Osteoblast (primary cell): Measurements from ENCODE around the gene DLD. TPM values are rescaled to one million over a fixed set of nuclear protein-coding genes. Genes with fewer than 3 reads are reported as not detected.

Experiments
- DNase-seq: peaks from one replicate; pipeline ENCODE4 v3.0.0; 2011; ENCODE audit warnings: low spot score, mixed read lengths; ENCODE audit not compliant: insufficient read length; ENCODE audit errors: missing footprints
- H2AFZ ChIP-seq: 2 replicates; pipeline ENCODE4 v1.6.0; 2011; ENCODE audit warnings: mild to moderate bottlenecking, low read length
- H3K27ac ChIP-seq: 2 replicates; pipeline ENCODE4 v1.5.1; 2011; ENCODE audit warnings: mild to moderate bottlenecking, low read depth, low read length, moderate library complexity
- H3K27me3 ChIP-seq: 2 replicates; pipeline ENCODE4 v1.6.0; 2012; ENCODE audit warnings: mild to moderate bottlenecking, control low read depth, inconsistent platforms, low read length, moderate library complexity; ENCODE audit not compliant: insufficient read depth
- H3K36me3 ChIP-seq: 2 replicates; pipeline ENCODE4 v1.5.1; 2011; ENCODE audit warnings: mild to moderate bottlenecking, low read length, control low read depth, moderate library complexity; ENCODE audit not compliant: insufficient read depth
- H3K4me1 ChIP-seq: 2 replicates; pipeline ENCODE4 v1.5.1; 2011; ENCODE audit warnings: mild to moderate bottlenecking, low read length, control low read depth, moderate library complexity; ENCODE audit not compliant: insufficient read depth
- H3K4me2 ChIP-seq: 2 replicates; pipeline ENCODE4 v1.6.0; 2011; ENCODE audit warnings: mild to moderate bottlenecking, low read length; ENCODE audit not compliant: insufficient read depth
- H3K4me3 ChIP-seq: fragments of 200-600 bp; sonication (generic); 3 replicates; pipeline ENCODE4 v1.5.1; 2012; ENCODE audit warnings: mild to moderate bottlenecking, low read length, inconsistent platforms; ENCODE audit not compliant: insufficient read depth
- H3K79me2 ChIP-seq: 2 replicates; pipeline ENCODE4 v1.6.0; 2012; ENCODE audit warnings: mild to moderate bottlenecking, low read length, control low read depth, inconsistent platforms; ENCODE audit not compliant: insufficient read depth
- H3K9me3 ChIP-seq: 2 replicates; pipeline ENCODE4 v1.5.1; 2011; ENCODE audit warnings: low read depth, low read length, control low read depth
- H4K20me1 ChIP-seq: 2 replicates; pipeline ENCODE4 v1.6.0; 2012; ENCODE audit warnings: mild to moderate bottlenecking, low read length, control low read depth; ENCODE audit not compliant: insufficient read depth
- CTCF ChIP-seq: IDR thresholded peaks from 2 replicates; pipeline ENCODE4 v1.5.1; 2011; ENCODE audit warnings: mild to moderate bottlenecking, low read depth, low read length, moderate library complexity; ENCODE audit errors: extremely low read depth
- total RNA-seq: library from RNA; depleted of rRNA; stranded (reverse); fragments of >200 nt; gene quantifications from 2 replicates; pipeline ENCODE4 v1.2.3, GENCODE V29; 2012

Gene DLD
- total RNA-seq, 1 donor, result 53.6 TPM

GRCh38 chr7:107946881-107947280, 55.9 kb downstream of the DLD start:
- H4K20me1 ChIP-seq, result no peaks in the 10 kb centered on the region
- H2AFZ ChIP-seq, result no peak overlapping the region
- H3K27me3 ChIP-seq, result no peaks in the 10 kb centered on the region
- H3K79me2 ChIP-seq, result peaks cover 15% of the 10 kb centered on the region
- peak overlapping the region; percentile 84 for H3K27ac ChIP-seq
- H3K4me3 ChIP-seq, result peak overlapping the region; percentile 24
- no peak for TF ChIP-seq CTCF
- H3K4me1 ChIP-seq, result peaks cover 67% of the 10 kb centered on the region
- no peaks in the 10 kb centered on the region for H3K9me3 ChIP-seq
- peak overlapping the region; percentile 29 for H3K4me2 ChIP-seq
- no peak for DNase-seq
- peaks cover 82% of the 10 kb centered on the region for H3K36me3 ChIP-seq

GRCh38 chr7:107948645-107949442, 57.9 kb downstream of the DLD start:
- H3K27me3 ChIP-seq, result no peaks in the 10 kb centered on the region
- peak overlapping the region; percentile 84 for H3K27ac ChIP-seq
- peak overlapping the region; percentile 54 for H3K4me2 ChIP-seq
- DNase-seq, result peak; percentile 94
- no peaks in the 10 kb centered on the region for H3K9me3 ChIP-seq
- peaks cover 83% of the 10 kb centered on the region for H3K36me3 ChIP-seq
- TF ChIP-seq CTCF, result no peak
- peak overlapping the region; percentile 17 for H3K4me3 ChIP-seq
- no peaks in the 10 kb centered on the region for H4K20me1 ChIP-seq
- H3K4me1 ChIP-seq, result peaks cover 77% of the 10 kb centered on the region
- peaks cover 15% of the 10 kb centered on the region for H3K79me2 ChIP-seq
- peak overlapping the region; percentile 21 for H2AFZ ChIP-seq

- no peak overlapping the region for H3K4me3 ChIP-seq
- no peak for TF ChIP-seq CTCF
- no peak overlapping the region for H2AFZ ChIP-seq
- peaks cover 81% of the 10 kb centered on the region for H3K36me3 ChIP-seq
- no peak for DNase-seq
- H3K4me2 ChIP-seq, result peak overlapping the region; percentile 54
- peak overlapping the region; percentile 84 for H3K27ac ChIP-seq
- H3K9me3 ChIP-seq, result no peaks in the 10 kb centered on the region
- H4K20me1 ChIP-seq, result no peaks in the 10 kb centered on the region
- H3K27me3 ChIP-seq, result no peaks in the 10 kb centered on the region
- H3K4me1 ChIP-seq, result peaks cover 77% of the 10 kb centered on the region
- H3K79me2 ChIP-seq, result peaks cover 15% of the 10 kb centered on the region
Measured at GRCh38 chr7:107949443-107949935, 58.5 kb downstream of the DLD start.

GRCh38 chr7:107951172-107951787, 60.3 kb downstream of the DLD start:
- Histone ChIP-seq H3K4me1 (peaks cover 60% of the 10 kb centered on the region), H3K79me2 (peaks cover 8% of the 10 kb centered on the region), H3K4me3 (no peak overlapping the region), H3K4me2 (no peak overlapping the region), H3K9me3 (no peaks in the 10 kb centered on the region), H3K27me3 (no peaks in the 10 kb centered on the region), H4K20me1 (no peaks in the 10 kb centered on the region), H2AFZ (no peak overlapping the region), H3K27ac (peak overlapping the region; percentile 43), H3K36me3 (peaks cover 78% of the 10 kb centered on the region)
- no peak for DNase-seq
- no peak for TF ChIP-seq CTCF
